Suprapubic skin (tissue), 4 donors: ENCODE data around the gene CD84. TPM values are rescaled to one million over a fixed set of nuclear protein-coding genes. Genes with fewer than 3 reads are reported as not detected.

Experiments
- DNase-seq, 2 donors: peaks; one replicate each; pipeline ENCODE4 v3.0.0-alpha.2; 2019; ENCODE audit warnings: low spot score in 2 of 2
- H3K27ac ChIP-seq: fragments of 200-600 bp; sonication (generic); one replicate; pipeline ENCODE4 v1.5.1; 2019
- H3K27me3 ChIP-seq: fragments of 200-600 bp; sonication (generic); one replicate; pipeline ENCODE4 v1.5.1; 2019
- H3K36me3 ChIP-seq: fragments of 200-600 bp; sonication (generic); one replicate; pipeline ENCODE4 v1.5.1; 2019
- H3K4me1 ChIP-seq: fragments of 200-600 bp; sonication (generic); one replicate; pipeline ENCODE4 v1.5.1; 2019
- H3K4me3 ChIP-seq: fragments of 200-600 bp; sonication (generic); one replicate; pipeline ENCODE4 v1.5.1; 2019; ENCODE audit warnings: mild to moderate bottlenecking
- H3K9me3 ChIP-seq: fragments of 200-600 bp; sonication (generic); one replicate; pipeline ENCODE4 v1.5.1; 2019
- CTCF ChIP-seq, 2 donors: fragments of 200-600 bp in 1 of 2; fragments of 450-650 bp in 1 of 2; sonication (generic) in 1 of 2; IDR thresholded peaks; one replicate each; pipeline ENCODE4 v1.5.1; 2016 to 2019; ENCODE audit warnings: antibody characterized with exemption in 2 of 2, mild to moderate bottlenecking in 1 of 2, moderate library complexity in 1 of 2
- EP300 ChIP-seq: sonication (generic); formaldehyde crosslinking; IDR thresholded peaks from one replicate; pipeline ENCODE4 v1.6.1; 2017; ENCODE audit warnings: antibody characterized with exemption
- POLR2A ChIP-seq, 2 donors: fragments of 450-650 bp; IDR thresholded peaks; one replicate each; pipeline ENCODE4 v1.6.1; 2017; ENCODE audit warnings: antibody characterized with exemption in 2 of 2, mild to moderate bottlenecking in 2 of 2, moderate library complexity in 2 of 2
- POLR2AphosphoS5 ChIP-seq, 3 donors: sonication (generic); formaldehyde crosslinking; IDR thresholded peaks; one replicate each; pipeline ENCODE4 v1.6.1; 2017; ENCODE audit warnings: antibody characterized with exemption in 3 of 3
- WGBS: methylation state at CpG from one replicate; pipeline ENCODE4 v1.1.5; 2018; 5-methylcytosine and 5-hydroxymethylcytosine counted together
- total RNA-seq, 4 donors: library from RNA; depleted of rRNA; stranded (reverse); fragments of >200 nt; gene quantifications; one replicate each; pipeline ENCODE4 v1.1.0, GENCODE V29; 2016

The CD84 gene
- total RNA-seq, 4 donors from 2014 or later, result 1.2 to 9.0 (median 2.3) TPM

GRCh38 chr1:160546942-160547341, 32.4 kb downstream of the CD84 start:
- H3K36me3 ChIP-seq, result no peaks in the 10 kb centered on the region
- TF ChIP-seq CTCF (IDR thresholded peaks at IDR 0.05) (no peak), EP300 (no peak), POLR2A (IDR thresholded peaks at IDR 0.05) (no peak), POLR2AphosphoS5 (IDR thresholded peaks at IDR 0.05) (no peak)
- no peak overlapping the region for H3K4me3 ChIP-seq
- H3K27me3 ChIP-seq, result no peaks in the 10 kb centered on the region
- 88% methylated on average over 2 of the region's 2 CpGs for WGBS
- no peak for DNase-seq
- no peaks in the 10 kb centered on the region for H3K4me1 ChIP-seq
- no peaks in the 10 kb centered on the region for H3K9me3 ChIP-seq
- no peak overlapping the region for H3K27ac ChIP-seq

- H3K4me3 ChIP-seq, result no peak overlapping the region
- no peaks in the 10 kb centered on the region for H3K27me3 ChIP-seq
- no peaks in the 10 kb centered on the region for H3K4me1 ChIP-seq
- H3K9me3 ChIP-seq, result no peaks in the 10 kb centered on the region
- H3K36me3 ChIP-seq, result no peaks in the 10 kb centered on the region
- no peak for DNase-seq
- TF ChIP-seq CTCF (IDR thresholded peaks at IDR 0.05), result no peak
- no peak for TF ChIP-seq EP300
- no peak for TF ChIP-seq POLR2AphosphoS5 (IDR thresholded peaks at IDR 0.05)
- TF ChIP-seq POLR2A (IDR thresholded peaks at IDR 0.05), result no peak
- 81% methylated on average over 1 of the region's 1 CpG for WGBS
- H3K27ac ChIP-seq, result no peak overlapping the region
These were observed 34.6 kb downstream of the CD84 start for GRCh38 chr1:160544647-160545046.

GRCh38 chr1:160542303-160542945, 36.9 kb downstream of the CD84 start:
- no peak overlapping the region for H3K27ac ChIP-seq
- no peaks in the 10 kb centered on the region for H3K27me3 ChIP-seq
- no peak overlapping the region for H3K4me3 ChIP-seq
- 43% methylated on average over 2 of the region's 2 CpGs for WGBS
- no peaks in the 10 kb centered on the region for H3K36me3 ChIP-seq
- no peak for TF ChIP-seq CTCF (IDR thresholded peaks at IDR 0.05)
- TF ChIP-seq EP300, result no peak
- TF ChIP-seq POLR2A (IDR thresholded peaks at IDR 0.05), result no peak
- TF ChIP-seq POLR2AphosphoS5 (IDR thresholded peaks at IDR 0.05), result no peak
- no peaks in the 10 kb centered on the region for H3K4me1 ChIP-seq
- H3K9me3 ChIP-seq, result no peaks in the 10 kb centered on the region
- DNase-seq, result no peak

- H3K27me3 ChIP-seq, result no peaks in the 10 kb centered on the region
- no peak overlapping the region for H3K27ac ChIP-seq
- H3K9me3 ChIP-seq, result no peaks in the 10 kb centered on the region
- 65% methylated on average over 1 of the region's 1 CpG for WGBS
- H3K36me3 ChIP-seq, result no peaks in the 10 kb centered on the region
- TF ChIP-seq EP300, result no peak
- no peak for TF ChIP-seq POLR2AphosphoS5 (IDR thresholded peaks at IDR 0.05)
- no peak for TF ChIP-seq POLR2A (IDR thresholded peaks at IDR 0.05)
- TF ChIP-seq CTCF (IDR thresholded peaks at IDR 0.05), result no peak
- DNase-seq, result no peak
- no peaks in the 10 kb centered on the region for H3K4me1 ChIP-seq
- no peak overlapping the region for H3K4me3 ChIP-seq
These were observed 37.5 kb downstream of the CD84 start for GRCh38 chr1:160541622-160542302.

- H3K9me3 ChIP-seq, result peaks cover 6% of the 10 kb centered on the region
- no peaks in the 10 kb centered on the region for H3K36me3 ChIP-seq
- no peaks in the 10 kb centered on the region for H3K27me3 ChIP-seq
- H3K4me3 ChIP-seq, result no peak overlapping the region
- no peak for DNase-seq
- TF ChIP-seq POLR2A (IDR thresholded peaks at IDR 0.05) (no peak), EP300 (no peak), CTCF (IDR thresholded peaks at IDR 0.05) (no peak), POLR2AphosphoS5 (IDR thresholded peaks at IDR 0.05) (no peak)
- H3K27ac ChIP-seq, result no peak overlapping the region
- no peaks in the 10 kb centered on the region for H3K4me1 ChIP-seq
These were observed 38.5 kb downstream of the CD84 start for GRCh38 chr1:160540859-160541233.
